Activated CD4-positive, alpha-beta T cell treated with anti-CD3 and anti-CD28 coated beads, Interleukin-2, amount 50 U/mL, for 24 hours (primary cell): ENCODE results near the gene VPS35L.

ENCODE experiments used
- DNase-seq, 2 donors: peaks; one replicate each; pipeline ENCODE4 v3.0.0-alpha.2; 2020; ENCODE audit warnings: low read depth in 1 of 2, low spot score in 1 of 2

The VPS35L gene

DNA sequence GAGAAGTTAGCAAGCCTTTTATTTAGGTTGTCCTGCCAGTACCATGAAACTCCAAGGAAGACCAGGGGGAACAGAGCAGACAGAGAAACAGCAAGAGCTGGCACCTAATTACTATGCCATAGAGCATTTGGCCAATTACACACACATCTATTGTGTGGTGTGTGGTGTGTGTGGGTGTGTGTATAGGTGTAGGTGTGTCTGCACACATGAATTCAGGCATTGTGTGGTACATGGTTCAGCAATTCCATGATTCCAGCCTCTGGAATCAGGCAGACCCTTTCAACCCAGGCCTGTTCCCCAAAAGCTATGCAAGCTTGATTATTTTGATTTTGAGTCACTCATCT, 188.3 kb downstream of the VPS35L start:
- no peak for DNase-seq

GRCh38 chr16:19744670-19745069, 189.2 kb downstream of the VPS35L start:
- no peak for DNase-seq

- no peak for DNase-seq
Measured at GRCh38 chr16:19745286-19746010, 189.9 kb downstream of the VPS35L start.

- no peak for DNase-seq
Measured at GRCh38 chr16:19746561-19746960, 191.1 kb downstream of the VPS35L start.

DNA sequence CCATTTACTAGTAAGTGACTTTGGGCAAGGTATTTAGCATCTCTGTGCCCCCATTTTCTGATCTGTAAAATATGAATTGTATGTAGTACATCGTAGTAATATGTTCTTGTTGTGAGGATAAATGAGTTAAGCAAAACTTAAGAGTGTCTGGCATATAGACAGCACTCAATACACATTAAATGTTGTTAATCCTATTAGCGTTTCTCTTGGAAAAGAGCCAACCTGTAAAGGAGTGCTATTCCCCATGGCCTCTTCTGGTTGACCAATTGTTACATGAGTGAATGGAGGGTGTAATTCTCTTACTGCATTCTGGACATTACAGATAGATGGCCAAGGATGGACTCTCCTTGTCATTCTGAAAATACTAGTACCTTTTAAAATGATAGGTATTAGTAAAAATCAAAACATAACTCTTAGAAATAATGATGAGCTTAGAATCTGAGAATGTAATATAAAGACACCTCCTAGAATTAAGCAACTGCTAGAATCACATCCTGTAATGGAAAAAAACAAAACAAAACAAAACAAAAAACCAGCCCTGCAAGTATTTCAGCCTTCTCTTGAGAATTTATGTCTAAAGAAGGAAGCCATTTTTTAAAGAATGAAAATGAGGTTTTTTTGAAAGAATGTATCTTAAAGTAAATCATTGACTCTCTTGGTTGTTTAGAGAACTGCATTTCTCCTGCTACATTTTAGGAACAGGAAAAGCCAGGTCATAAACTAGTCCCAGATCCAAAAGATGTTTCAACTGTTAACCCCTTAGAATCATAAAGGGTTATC, 193.1 kb downstream of the VPS35L start:
- no peak for DNase-seq

DNA sequence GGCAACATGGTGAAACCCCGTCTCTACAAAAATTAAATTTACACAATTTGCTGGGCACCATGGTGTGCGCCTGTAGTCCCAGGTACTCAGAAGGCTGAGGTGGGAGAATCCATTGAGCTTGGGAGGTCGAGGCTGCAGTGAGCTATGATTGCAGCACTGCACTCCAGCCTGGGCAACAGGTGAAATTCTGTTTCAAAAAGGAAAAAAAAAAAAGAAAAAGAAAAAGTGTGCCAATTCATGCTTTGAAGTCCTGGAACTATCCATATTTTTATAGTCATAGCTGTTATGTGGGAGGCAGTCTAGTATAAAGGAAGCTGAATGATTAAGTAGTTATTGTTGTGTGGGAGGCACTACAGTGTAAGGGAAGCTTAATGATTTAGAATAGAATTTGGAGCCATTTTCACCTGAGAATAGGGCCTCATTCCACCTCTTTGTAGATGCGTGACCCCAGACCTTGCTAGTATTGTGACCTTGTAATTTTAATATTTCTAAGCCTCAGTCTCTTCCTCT, 194.1 kb downstream of the VPS35L start:
- DNase-seq = no peak
